Prostate gland (tissue), 2 donors: Measurements from ENCODE around the gene ACAD9.
A peak's percentile ranks its signal among the peaks of the same experiment; 100 is the strongest.

Experiments
- POLR2A ChIP-seq: fragments of 450-650 bp; IDR thresholded peaks from one replicate; pipeline ENCODE4 v1.6.1; 2016; ENCODE audit warnings: antibody characterized with exemption, mild to moderate bottlenecking
- POLR2AphosphoS5 ChIP-seq: sonication (generic); formaldehyde crosslinking; IDR thresholded peaks from one replicate; pipeline ENCODE4 v1.6.1; 2017; ENCODE audit warnings: antibody characterized with exemption
- TF ChIP-seq, protein P1 (sequence below), 4 experiments: fragments of 200-600 bp in 2 of 4; fragments of 450-650 bp in 2 of 4; sonication (generic) in 2 of 4; IDR thresholded peaks; 1 replicate in 3 of 4; 2 replicates in 1 of 4; pipeline ENCODE4 v1.5.1; 2016 to 2019; ENCODE audit warnings: antibody characterized with exemption in 4 of 4, mild to moderate bottlenecking in 2 of 4, moderate library complexity in 2 of 4

DNA sequence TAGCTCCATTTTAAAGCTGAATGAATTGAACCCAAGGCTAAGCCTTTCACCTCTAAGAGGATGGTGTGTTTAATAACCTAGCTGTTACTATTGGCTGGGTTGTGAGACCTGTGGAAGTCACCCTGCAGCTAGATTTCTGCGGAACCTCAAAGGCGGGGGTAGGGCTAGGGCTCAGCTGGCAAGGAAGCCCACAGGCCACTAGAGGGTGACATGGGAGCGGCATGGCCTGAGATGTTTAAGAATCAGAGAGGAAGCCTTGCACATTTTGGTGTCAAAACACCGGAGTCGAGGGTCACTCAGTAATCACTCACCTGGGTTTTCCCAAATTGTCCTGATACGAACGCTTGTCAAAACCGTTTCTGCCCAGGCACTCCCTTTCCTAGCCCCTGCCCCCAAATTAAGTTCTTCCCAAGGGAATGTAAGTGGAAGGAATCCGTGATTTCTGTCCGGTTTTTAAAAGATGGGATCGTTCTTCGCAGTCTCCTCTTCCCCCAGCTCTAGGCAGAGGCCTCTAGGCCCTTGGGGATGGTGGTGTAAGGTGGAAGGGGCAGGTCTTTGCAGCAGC is 3.8 kb upstream of the ACAD9 start:
- TF ChIP-seq, protein P1, sequence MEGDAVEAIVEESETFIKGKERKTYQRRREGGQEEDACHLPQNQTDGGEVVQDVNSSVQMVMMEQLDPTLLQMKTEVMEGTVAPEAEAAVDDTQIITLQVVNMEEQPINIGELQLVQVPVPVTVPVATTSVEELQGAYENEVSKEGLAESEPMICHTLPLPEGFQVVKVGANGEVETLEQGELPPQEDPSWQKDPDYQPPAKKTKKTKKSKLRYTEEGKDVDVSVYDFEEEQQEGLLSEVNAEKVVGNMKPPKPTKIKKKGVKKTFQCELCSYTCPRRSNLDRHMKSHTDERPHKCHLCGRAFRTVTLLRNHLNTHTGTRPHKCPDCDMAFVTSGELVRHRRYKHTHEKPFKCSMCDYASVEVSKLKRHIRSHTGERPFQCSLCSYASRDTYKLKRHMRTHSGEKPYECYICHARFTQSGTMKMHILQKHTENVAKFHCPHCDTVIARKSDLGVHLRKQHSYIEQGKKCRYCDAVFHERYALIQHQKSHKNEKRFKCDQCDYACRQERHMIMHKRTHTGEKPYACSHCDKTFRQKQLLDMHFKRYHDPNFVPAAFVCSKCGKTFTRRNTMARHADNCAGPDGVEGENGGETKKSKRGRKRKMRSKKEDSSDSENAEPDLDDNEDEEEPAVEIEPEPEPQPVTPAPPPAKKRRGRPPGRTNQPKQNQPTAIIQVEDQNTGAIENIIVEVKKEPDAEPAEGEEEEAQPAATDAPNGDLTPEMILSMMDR (IDR thresholded peaks at IDR 0.05) = peak in 1 of 4 experiments; percentile 38
- TF ChIP-seq POLR2AphosphoS5 = no peak
- TF ChIP-seq POLR2A = no peak
